GM12872 (cell line): ENCODE results near the gene SPINT1.

Experiments
- CTCF ChIP-seq: IDR thresholded peaks from 3 replicates; pipeline ENCODE4 v1.5.1; 2011; ENCODE audit warnings: low read depth, mild to moderate bottlenecking, low read length, moderate library complexity; ENCODE audit not compliant: insufficient read depth

SPINT1 gene

GRCh38 chr15:40875991-40876730 is 32.3 kb downstream of the SPINT1 start:
- no peak for TF ChIP-seq CTCF

- TF ChIP-seq CTCF, result no peak
Measured at GRCh38 chr15:40877694-40878093, 33.8 kb downstream of the SPINT1 start.

- TF ChIP-seq CTCF, result no peak
Measured at GRCh38 chr15:40878785-40879184, 34.9 kb downstream of the SPINT1 start.

- no peak for TF ChIP-seq CTCF
Measured at GRCh38 chr15:40879609-40880008, 35.8 kb downstream of the SPINT1 start.

- TF ChIP-seq CTCF, result no peak
Measured at GRCh38 chr15:40881351-40881750, 37.5 kb downstream of the SPINT1 start.

- TF ChIP-seq CTCF, result no peak
Measured at GRCh38 chr15:40886586-40886985, 42.7 kb downstream of the SPINT1 start.

- TF ChIP-seq CTCF, result no peak
Measured at GRCh38 chr15:40889112-40889511, 45.3 kb downstream of the SPINT1 start.

- no peak for TF ChIP-seq CTCF
Measured at GRCh38 chr15:40891138-40891537, 47.3 kb downstream of the SPINT1 start.
